ENCODE results near the gene INTS4.
"Not testable (repeated sequence)": the region's sequence is repeated elsewhere in the genome, so short reads cannot be mapped to it uniquely, and the experiment has no call there.

INTS4 gene

DNA sequence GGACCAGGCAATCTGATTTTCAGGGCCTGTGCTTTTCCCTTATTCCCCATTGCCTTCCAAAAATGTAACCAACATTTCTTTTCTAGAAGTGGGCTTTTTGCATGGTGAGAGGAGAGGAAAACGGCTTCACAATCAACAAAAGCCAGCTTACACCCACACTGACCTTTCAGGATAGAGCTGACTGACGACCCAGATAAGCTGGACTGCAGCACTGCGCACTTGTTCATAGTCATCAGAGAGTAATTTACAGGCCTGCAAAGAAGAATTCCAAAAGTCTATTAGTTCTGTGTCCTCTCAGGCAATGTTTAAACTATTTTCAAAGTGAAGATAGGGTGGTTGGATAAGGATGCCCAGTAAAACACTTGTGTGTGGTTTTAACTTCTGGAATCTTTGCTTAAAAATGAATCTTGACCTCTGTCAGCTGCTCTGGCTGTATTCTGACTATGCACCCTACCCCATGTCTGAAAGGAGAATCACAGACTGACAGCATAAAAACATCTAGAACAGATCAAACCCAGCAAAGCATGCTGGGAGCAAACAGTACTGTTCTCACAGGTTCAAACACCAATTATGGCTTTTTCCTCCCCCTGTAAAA lies 35.8 kb downstream of the INTS4 start:
- DNase-seq (ENCODE audit: low read depth), result not testable (repeated sequence)

DNA sequence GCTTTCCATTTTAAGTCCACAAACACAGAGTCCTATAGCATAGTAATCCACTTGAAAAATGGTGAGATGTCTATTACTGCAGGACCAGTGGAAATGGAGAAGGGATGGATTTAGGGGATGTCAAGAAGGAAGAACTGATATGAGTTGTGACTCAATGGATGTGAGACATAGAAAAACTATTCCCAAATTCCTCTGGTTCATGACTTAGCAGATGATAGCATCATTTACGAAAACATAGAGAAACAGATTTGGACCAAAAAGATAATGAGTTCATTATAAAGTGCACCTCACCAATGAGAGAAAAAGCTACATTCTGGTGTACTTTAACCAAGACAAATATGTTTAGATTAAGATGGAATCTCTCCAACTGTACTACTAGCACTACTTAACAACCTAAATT lies 51.2 kb downstream of the INTS4 start:
- DNase-seq (ENCODE audit: low read depth), result not testable (repeated sequence)

DNA sequence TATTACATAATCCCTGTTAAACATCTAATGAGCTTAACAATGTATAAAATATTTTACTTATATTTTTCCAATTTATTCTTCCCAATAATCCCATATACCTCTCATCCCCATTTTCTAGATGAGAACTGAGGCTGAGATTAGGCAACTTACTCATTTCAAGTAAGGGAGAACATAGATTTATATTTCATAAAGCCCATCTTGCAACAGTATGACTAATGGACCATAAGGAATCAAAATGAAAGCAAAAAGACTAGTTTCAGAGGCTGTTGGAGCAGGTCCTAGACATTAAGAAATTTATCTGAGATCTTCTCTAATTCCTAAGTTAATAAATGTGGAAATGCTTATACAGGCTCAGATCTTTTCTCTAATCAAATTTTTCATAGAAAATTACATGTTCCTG lies 52.0 kb downstream of the INTS4 start:
- not testable (repeated sequence) for DNase-seq (ENCODE audit: low read depth)

DNA sequence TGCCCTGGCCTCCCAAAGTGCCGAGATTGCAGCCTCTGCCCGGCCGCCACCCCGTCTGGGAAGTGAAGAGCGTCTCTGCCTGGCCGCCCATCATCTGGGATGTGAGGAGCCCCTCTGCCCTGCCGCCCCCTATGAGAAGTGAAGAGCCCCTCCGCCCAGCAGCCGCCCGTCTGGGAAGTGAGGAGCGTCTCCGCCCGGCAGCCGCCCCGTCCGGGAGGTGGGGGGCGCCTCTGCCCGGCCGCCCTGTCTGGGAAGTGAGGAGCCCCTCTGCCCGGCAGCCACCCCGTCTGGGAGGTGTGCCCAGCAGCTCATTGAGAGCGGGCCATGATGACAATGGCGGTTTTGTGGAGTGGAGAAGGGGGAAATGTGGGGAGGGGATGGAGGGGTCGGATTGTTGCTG lies 60.9 kb downstream of the INTS4 start:
- not testable (repeated sequence) for DNase-seq (ENCODE audit: low read depth)

- not testable (repeated sequence) for DNase-seq (ENCODE audit: low read depth)
Observed at GRCh38 chr11:77930334-77931208, 63.9 kb downstream of the INTS4 start.

- DNase-seq (ENCODE audit: low read depth), result not testable (repeated sequence)
Observed at GRCh38 chr11:77917713-77918112, 76.8 kb downstream of the INTS4 start.

DNA sequence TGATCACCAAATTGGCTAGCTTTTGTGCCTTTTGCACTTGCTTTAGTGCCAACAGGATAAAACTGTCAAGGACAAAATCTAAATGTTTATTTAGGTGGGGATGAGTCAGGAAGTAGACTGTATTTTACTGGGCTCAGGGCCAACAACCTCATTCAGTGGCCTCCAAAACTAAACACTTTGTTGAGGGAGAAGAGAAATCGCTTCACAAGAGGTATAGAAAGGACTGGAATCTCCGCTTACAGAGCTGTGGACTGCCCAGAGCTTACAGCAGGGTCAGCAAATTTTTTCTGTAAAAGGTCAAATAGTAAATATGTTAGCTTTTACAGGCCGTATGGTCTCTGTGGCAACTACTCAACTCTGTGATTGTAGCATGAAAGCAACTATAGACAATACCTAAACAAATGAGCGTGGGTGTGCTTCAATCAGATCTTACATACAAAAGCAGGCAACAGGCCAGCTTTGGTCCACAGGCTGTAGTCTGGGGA lies 80.1 kb downstream of the INTS4 start:
- DNase-seq (ENCODE audit: low read depth), result not testable (repeated sequence)

DNA sequence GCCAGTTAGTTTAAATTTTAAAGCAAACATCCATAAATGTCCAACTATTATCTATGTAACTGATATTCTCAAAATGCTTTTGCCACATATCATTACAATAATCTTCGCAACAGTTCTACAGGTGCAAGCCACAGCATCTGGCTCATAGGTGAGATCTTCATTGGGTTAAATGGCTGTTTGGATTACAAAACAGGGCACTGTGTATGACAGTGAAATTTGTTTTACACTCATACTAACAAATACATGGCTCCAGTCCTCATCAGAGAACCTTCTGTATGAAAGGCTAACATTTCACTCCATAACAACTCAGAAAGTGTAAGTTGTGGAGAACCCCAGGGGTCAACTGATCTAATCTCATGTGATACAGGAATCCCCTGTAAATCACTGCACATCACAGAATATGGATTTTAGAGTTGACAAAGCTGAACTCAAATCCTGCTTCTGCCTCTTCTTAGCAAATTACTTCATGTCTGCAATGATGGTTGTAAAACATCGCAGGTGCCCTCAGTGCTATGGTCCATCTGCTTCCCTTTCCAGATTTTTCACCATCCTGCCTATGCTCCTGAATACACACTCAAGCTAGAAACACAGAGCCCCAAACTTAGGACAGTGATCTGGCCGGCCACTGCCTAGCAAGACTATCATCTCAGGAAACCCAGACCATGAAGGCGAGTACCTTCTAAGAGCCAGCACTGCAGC lies 80.7 kb downstream of the INTS4 start:
- DNase-seq (ENCODE audit: low read depth), result not testable (repeated sequence)

DNA sequence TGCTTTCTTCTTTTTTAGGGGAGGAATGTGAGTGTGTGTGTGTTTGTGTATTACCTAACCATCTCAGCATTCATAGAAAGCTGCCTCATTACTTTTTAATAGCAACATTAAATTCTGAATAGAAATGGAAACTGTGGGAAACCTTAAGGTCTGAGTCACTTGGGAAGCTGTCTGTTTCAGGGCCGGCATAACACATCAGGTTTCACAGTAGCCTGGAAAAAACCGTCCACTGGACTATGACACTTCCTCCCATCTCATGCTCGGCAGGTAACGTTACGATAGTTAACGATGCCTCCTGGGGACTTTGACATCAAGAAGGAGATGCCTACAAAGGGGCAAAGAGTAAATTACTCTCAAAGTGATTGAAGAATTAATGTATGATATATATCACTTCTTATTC lies 83.6 kb downstream of the INTS4 start:
- not testable (repeated sequence) for DNase-seq (ENCODE audit: low read depth)

- no peak for DNase-seq (ENCODE audit: low read depth)
Observed at GRCh38 chr11:77909277-77909676, 85.2 kb downstream of the INTS4 start.

DNA sequence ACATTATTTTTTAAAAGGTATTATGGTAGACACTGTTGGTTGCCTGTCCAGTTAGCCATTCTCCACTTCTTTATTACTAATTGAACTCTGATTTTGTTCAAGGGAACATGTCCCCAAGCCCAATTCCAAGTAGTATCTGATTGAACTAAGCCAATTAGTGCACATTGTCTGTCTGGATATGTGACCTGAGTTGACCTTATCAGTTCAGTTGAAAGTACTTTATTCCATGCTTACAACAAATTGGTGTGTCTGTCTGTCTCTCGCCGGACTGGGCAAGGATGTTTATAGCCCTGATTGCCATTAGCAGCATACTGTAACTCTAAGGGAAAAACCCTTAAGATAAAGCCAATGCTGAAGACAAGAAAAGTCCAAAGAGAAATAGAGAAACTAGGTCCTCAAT lies 85.6 kb downstream of the INTS4 start:
- DNase-seq (ENCODE audit: low read depth), result no peak

GRCh38 chr11:77894949-77895348 lies 99.5 kb downstream of the INTS4 start:
- not testable (repeated sequence) for DNase-seq (ENCODE audit: low read depth)

GRCh38 chr11:77891703-77892102 lies 102.8 kb downstream of the INTS4 start:
- not testable (repeated sequence) for DNase-seq (ENCODE audit: low read depth)

DNA sequence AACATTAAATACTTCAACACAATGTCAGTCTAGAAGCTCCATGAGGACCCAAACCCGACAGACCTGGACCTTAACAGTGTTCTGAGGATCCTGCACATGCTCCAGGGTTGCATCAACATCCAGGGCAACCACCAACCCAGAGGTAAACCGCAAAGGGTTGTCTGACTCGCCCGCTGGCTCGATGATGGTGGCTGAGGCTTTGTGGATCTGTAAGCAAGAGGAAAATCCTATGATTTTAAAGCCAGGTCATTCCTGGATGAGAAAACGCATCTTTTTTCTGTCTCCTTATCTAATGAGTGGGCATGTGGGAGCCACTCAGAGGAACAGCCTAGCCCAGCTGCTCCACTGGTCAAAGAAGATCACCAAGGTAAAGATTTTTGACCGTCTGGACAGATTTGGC lies 103.2 kb downstream of the INTS4 start:
- not testable (repeated sequence) for DNase-seq (ENCODE audit: low read depth)

DNA sequence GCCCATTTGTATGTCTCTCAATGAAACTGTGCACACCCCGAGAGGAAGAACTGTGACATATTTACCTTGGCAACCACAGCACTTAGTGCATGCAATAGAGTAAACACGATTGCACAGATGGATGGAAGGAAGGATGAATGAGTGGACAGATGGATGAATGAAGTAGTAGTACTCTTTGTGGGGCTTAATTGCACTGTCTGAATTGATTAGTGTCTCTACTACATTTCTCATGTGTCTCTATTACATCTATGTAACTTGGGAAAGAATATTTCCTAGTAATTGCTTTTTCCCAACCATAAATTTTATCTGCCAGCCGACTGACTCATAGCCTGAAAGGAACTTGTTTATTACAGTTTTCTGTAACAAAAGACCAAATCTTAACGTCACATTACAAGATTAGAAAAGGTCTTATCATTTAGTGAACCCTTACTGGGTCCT lies 103.8 kb downstream of the INTS4 start:
- DNase-seq (ENCODE audit: low read depth), result not testable (repeated sequence)

DNA sequence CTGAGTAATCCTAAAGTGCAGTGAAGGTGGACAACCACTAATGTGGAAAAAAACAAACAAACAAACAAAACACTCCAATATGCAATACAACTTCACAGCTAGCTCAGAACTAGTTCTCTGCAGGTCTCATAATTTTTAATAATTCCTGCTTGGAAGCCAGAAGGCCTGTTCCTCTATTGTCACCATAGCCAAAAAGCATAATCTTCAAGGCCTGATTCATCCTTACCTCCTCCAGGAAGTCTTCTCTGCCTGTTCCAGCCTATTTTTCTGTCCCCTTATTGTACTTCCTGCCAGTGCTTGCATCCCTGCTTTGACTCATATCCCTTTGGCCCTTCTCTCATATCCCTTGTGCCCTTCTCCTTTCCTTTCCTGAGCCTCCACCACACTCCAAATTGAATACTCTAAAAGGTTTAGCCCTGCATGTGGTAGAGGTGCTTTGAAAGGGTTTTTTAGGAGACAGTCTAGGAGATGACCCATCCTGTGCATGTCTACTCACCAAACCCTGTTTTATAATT lies 104.3 kb downstream of the INTS4 start:
- DNase-seq (ENCODE audit: low read depth), result not testable (repeated sequence)

- DNase-seq (ENCODE audit: low read depth), result not testable (repeated sequence)
Observed at GRCh38 chr11:77889045-77889444, 105.4 kb downstream of the INTS4 start.

GRCh38 chr11:77886401-77886800 lies 108.1 kb downstream of the INTS4 start:
- no peak for DNase-seq (ENCODE audit: low read depth)

GRCh38 chr11:77884829-77885190 lies 109.7 kb downstream of the INTS4 start:
- no peak for DNase-seq (ENCODE audit: low read depth)

GRCh38 chr11:77884186-77884828 lies 110.2 kb downstream of the INTS4 start:
- no peak for DNase-seq (ENCODE audit: low read depth)

GRCh38 chr11:77883775-77884174 lies 110.7 kb downstream of the INTS4 start:
- DNase-seq (ENCODE audit: low read depth), result no peak

DNA sequence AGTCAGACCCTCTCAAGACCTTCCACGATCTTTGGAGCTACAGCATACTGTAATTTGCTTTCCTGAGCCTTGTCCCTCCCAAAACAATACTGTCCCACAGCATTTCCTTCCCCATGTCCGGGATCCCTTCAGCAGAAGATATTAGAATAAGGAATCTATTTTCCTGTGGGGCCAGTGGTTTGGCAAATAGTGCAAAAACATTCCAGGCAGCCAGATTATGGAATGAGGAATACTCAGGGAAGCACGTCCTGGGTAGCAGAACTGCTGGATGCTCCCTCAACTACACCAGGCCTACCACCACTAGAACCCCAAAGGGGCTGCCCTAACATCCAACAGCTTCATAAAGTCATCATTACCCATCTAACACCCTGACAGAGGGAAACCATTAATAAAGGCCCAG lies 112.1 kb downstream of the INTS4 start:
- DNase-seq (ENCODE audit: low read depth), result no peak

All from stimulated activated CD8-positive, alpha-beta memory T cell treated with anti-CD3 and anti-CD28 coated beads, Interleukin-7, amount 100 ng/mL, for 24 hours (primary cell).